ENCODE measurements around the gene FRYL. TPM values are rescaled to one million over a fixed set of nuclear protein-coding genes. Genes with fewer than 3 reads are reported as not detected.

FRYL gene
- polyA plus RNA-seq, 3 donors = 10.8 to 15.8 (median 14.4) TPM

DNA sequence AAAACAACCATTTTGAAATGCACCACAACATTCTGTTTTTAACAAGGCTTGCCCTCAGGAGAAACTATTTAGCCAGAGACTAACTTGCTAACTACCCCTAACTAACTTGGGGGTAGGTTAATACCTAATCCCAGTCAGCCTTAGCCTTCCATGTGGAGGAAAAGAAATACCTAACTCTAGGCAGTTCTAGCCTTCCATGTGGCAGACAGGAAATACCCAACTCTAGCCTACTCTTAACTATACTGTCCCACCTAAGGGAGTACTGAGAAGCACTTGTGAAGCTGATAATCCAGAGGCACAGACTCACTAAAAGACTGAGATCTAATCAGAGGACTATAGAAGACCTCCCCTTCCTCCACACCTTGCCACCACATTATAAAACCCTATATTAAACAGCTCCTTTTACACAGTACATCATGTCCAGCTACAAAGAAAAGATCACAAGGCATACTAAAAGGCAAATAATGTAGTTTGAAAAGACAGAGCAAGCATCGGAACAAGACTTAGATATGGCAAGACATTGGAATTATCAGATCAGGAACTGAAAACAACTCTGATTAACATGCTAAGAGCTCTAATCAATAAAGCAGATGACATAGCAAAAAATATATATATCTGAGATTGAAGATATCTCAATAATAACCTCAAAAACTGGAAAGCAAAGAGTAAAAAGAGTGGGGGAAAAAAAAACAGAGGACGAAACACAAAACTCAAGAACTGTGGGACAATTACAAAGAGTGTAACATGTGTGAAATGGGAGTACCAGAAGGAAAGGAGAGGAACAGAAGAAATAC is 52.2 kb downstream of the FRYL start:
- H3K4me3 Mint-ChIP-seq = no peak overlapping the region
- no peak for DNase-seq
- Histone ChIP-seq H2AFZ (ENCODE audit: insufficient read depth, low read depth, low read length, poor library complexity, severe bottlenecking) (no peak overlapping the region), H3K4me1 (ENCODE audit: control insufficient read depth in 1 of 2, insufficient read depth in 2 of 2, low read length in 2 of 2) (peaks cover 6 to 10% of the 10 kb centered on the region in 2 donors), H3K9me3 (replicated peaks in 1 of 2; ENCODE audit: control insufficient read depth in 1 of 2, insufficient read depth in 1 of 2, low read length in 2 of 2) (no peaks in the 10 kb centered on the region), H3K27ac (ENCODE audit: low read depth in 1 of 2, low read length in 2 of 2) (peak overlapping the region in 1 of 2 donors; percentile 21), H3K4me2 (replicated peaks; ENCODE audit: extremely low read depth, low read length, poor library complexity, severe bottlenecking) (no peak overlapping the region), H3K79me2 (ENCODE audit: insufficient read depth, low read length) (peaks cover 96% of the 10 kb centered on the region), H3K4me3 (replicated peaks in 1 of 3; ENCODE audit: low read depth in 2 of 3, low read length in 3 of 3) (no peak overlapping the region), H4K20me1 (ENCODE audit: insufficient read depth, low read length) (peaks cover 93% of the 10 kb centered on the region), H3K27me3 (ENCODE audit: control insufficient read depth in 2 of 2, insufficient read depth in 2 of 2, low read length in 2 of 2) (no peaks in the 10 kb centered on the region), H3K9ac (ENCODE audit: insufficient read depth, low read length, poor library complexity, severe bottlenecking) (no peak overlapping the region), H3K36me3 (replicated peaks in 1 of 2; ENCODE audit: control insufficient read depth in 1 of 2, insufficient read depth in 2 of 2, low read length in 2 of 2) (no peaks in the 10 kb centered on the region)
- peaks cover 3 to 4% of the 10 kb centered on the region in 2 donors for H3K36me3 Mint-ChIP-seq
- H3K27me3 Mint-ChIP-seq (ENCODE audit: low read depth in 3 of 3) = no peaks in the 10 kb centered on the region
- WGBS (ENCODE audit: insufficient coverage) = no CpG with 5 or more reads among the region's 2 CpGs
- peaks cover 55% of the 10 kb centered on the region for H3K4me1 Mint-ChIP-seq
- intact Hi-C loops (cut with micrococcal nuclease) = no loop called here
- TF ChIP-seq, protein P1, sequence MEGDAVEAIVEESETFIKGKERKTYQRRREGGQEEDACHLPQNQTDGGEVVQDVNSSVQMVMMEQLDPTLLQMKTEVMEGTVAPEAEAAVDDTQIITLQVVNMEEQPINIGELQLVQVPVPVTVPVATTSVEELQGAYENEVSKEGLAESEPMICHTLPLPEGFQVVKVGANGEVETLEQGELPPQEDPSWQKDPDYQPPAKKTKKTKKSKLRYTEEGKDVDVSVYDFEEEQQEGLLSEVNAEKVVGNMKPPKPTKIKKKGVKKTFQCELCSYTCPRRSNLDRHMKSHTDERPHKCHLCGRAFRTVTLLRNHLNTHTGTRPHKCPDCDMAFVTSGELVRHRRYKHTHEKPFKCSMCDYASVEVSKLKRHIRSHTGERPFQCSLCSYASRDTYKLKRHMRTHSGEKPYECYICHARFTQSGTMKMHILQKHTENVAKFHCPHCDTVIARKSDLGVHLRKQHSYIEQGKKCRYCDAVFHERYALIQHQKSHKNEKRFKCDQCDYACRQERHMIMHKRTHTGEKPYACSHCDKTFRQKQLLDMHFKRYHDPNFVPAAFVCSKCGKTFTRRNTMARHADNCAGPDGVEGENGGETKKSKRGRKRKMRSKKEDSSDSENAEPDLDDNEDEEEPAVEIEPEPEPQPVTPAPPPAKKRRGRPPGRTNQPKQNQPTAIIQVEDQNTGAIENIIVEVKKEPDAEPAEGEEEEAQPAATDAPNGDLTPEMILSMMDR (IDR thresholded peaks at IDR 0.05) = no peak
- H3K27ac Mint-ChIP-seq = peak overlapping the region in 1 of 7 donors; percentile 26
- peaks cover 0 to 4% (median 0%) of the 10 kb centered on the region in 7 donors for H3K9me3 Mint-ChIP-seq

DNA sequence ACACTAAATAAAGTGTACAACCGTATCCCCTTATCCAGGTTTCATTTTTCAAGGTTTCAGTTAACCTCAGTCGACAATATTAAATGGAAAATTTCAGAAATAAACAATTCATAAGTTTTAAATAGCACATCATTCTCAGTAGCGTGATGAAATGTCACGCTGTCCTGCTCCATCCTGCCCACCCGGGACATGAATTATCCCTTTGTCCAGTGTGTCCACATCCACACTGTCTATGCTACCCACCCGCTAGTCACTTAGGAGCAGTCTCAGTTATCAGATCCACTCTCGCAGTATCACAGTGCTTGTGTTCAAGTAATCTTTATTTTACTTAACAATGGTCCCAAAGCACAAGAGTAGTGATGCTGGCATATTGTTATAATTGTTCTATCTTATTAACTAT is 54.7 kb downstream of the FRYL start:
- intact Hi-C loops (cut with micrococcal nuclease) = no loop called here
- peaks cover 3 to 4% of the 10 kb centered on the region in 2 donors for H3K36me3 Mint-ChIP-seq
- H3K4me3 Mint-ChIP-seq = no peak overlapping the region
- H3K27me3 ChIP-seq (ENCODE audit: control insufficient read depth in 2 of 2, insufficient read depth in 2 of 2, low read length in 2 of 2) = no peaks in the 10 kb centered on the region
- H3K36me3 ChIP-seq (replicated peaks in 1 of 2; ENCODE audit: control insufficient read depth in 1 of 2, insufficient read depth in 2 of 2, low read length in 2 of 2) = no peaks in the 10 kb centered on the region
- H3K27me3 Mint-ChIP-seq (ENCODE audit: low read depth in 3 of 3) = no peaks in the 10 kb centered on the region
- peak overlapping the region in 1 of 7 donors; percentile 42 for H3K27ac Mint-ChIP-seq
- no peak for DNase-seq
- TF ChIP-seq, protein P1 (IDR thresholded peaks at IDR 0.05) = no peak
- H3K27ac ChIP-seq (ENCODE audit: low read depth in 1 of 2, low read length in 2 of 2) = peak overlapping the region in 1 of 2 donors; percentile 27
- H3K4me2 ChIP-seq (replicated peaks; ENCODE audit: extremely low read depth, low read length, poor library complexity, severe bottlenecking) = no peak overlapping the region
- H3K4me1 Mint-ChIP-seq = peaks cover 60% of the 10 kb centered on the region
- no peaks in the 10 kb centered on the region for H3K9me3 ChIP-seq (replicated peaks in 1 of 2; ENCODE audit: control insufficient read depth in 1 of 2, insufficient read depth in 1 of 2, low read length in 2 of 2)
- 100% methylated on average over 4 of the region's 7 CpGs for WGBS (ENCODE audit: insufficient coverage)
- no peak overlapping the region for H2AFZ ChIP-seq (ENCODE audit: insufficient read depth, low read depth, low read length, poor library complexity, severe bottlenecking)
- H4K20me1 ChIP-seq (ENCODE audit: insufficient read depth, low read length) = peaks cover 96% of the 10 kb centered on the region
- no peak overlapping the region for H3K4me3 ChIP-seq (replicated peaks in 1 of 3; ENCODE audit: low read depth in 2 of 3, low read length in 3 of 3)
- H3K79me2 ChIP-seq (ENCODE audit: insufficient read depth, low read length) = peaks cover 98% of the 10 kb centered on the region
- peaks cover 6 to 10% of the 10 kb centered on the region in 2 donors for H3K4me1 ChIP-seq (ENCODE audit: control insufficient read depth in 1 of 2, insufficient read depth in 2 of 2, low read length in 2 of 2)
- no peak overlapping the region for H3K9ac ChIP-seq (ENCODE audit: insufficient read depth, low read length, poor library complexity, severe bottlenecking)
- peaks cover 0 to 1% (median 0%) of the 10 kb centered on the region in 7 donors for H3K9me3 Mint-ChIP-seq

Data from CD14-positive monocyte (primary cell).